Transverse colon (tissue), 4 donors: Measurements from ENCODE around the gene NWD2. TPM values are rescaled to one million over a fixed set of nuclear protein-coding genes. Genes with fewer than 3 reads are reported as not detected.

Source experiments
- DNase-seq: peaks from one replicate; pipeline ENCODE4 v3.0.0-alpha.2; 2019
- H3K27ac ChIP-seq, 4 donors: fragments of 200-600 bp; sonication (generic); 2 replicates each; pipeline ENCODE4 v1.5.1; 2016 to 2018; ENCODE audit warnings: inconsistent platforms in 4 of 4
- H3K27me3 ChIP-seq: fragments of 200-600 bp; sonication (generic); 2 replicates; pipeline ENCODE4 v1.5.1; 2017; ENCODE audit warnings: inconsistent platforms
- H3K36me3 ChIP-seq, 4 donors: fragments of 200-600 bp; sonication (generic); 2 replicates each; pipeline ENCODE4 v1.5.1; 2017 to 2019; ENCODE audit warnings: inconsistent platforms in 4 of 4
- H3K4me1 ChIP-seq, 4 donors: fragments of 200-600 bp; sonication (generic); 2 replicates each; pipeline ENCODE4 v1.5.1; 2017 to 2020; ENCODE audit warnings: inconsistent platforms in 4 of 4
- H3K4me3 ChIP-seq, 4 donors: fragments of 200-600 bp; sonication (generic); 1 replicate in 1 of 4; 2 replicates in 3 of 4; pipeline versions ENCODE4 v1.5.1 to v1.6.1; 2017 to 2019; ENCODE audit warnings: inconsistent platforms in 4 of 4
- H3K9me3 ChIP-seq, 2 donors: fragments of 200-600 bp; sonication (generic); 2 replicates each; pipeline ENCODE4 v1.5.1; 2017 to 2019; ENCODE audit warnings: inconsistent platforms in 2 of 2
- EP300 ChIP-seq: sonication (generic); formaldehyde crosslinking; IDR thresholded peaks from one replicate; pipeline ENCODE4 v1.6.1; 2017; ENCODE audit warnings: antibody characterized with exemption, low read depth
- POLR2A ChIP-seq: fragments of 450-650 bp; IDR thresholded peaks from one replicate; pipeline ENCODE4 v1.6.1; 2016; ENCODE audit warnings: antibody characterized with exemption, mild to moderate bottlenecking, moderate library complexity
- POLR2AphosphoS5 ChIP-seq, 3 donors: sonication (generic); formaldehyde crosslinking; IDR thresholded peaks; one replicate each; pipeline ENCODE4 v1.6.1; 2016; ENCODE audit warnings: antibody characterized with exemption in 3 of 3
- WGBS, 2 donors: methylation state at CpG; one replicate each; pipeline ENCODE4 v1.1.5; 2018; ENCODE audit warnings: low coverage in 1 of 2; 5-methylcytosine and 5-hydroxymethylcytosine counted together
- in situ Hi-C, 4 donors: fragments of 200-750 bp; cut with MboI; loops; one replicate each; pipeline versions ENCODE4 v1.15.0 to v1.15.1; 2017; ENCODE audit warnings: low sequenced_read_pairs in 3 of 4, low pct_ligation_motif_present in 1 of 4, low pct_unique_long_range_greater_than_20kb in 1 of 4
- intact Hi-C: fragments of 100-400 bp; cut with DNase I; formaldehyde crosslinking; loops from one replicate; pipeline ENCODE4 v1.15.1; 2023; ENCODE audit warnings: low total_unique reads
- total RNA-seq, 4 donors: library from RNA; depleted of rRNA; stranded (reverse); fragments of >200 nt; gene quantifications; one replicate each; pipeline ENCODE4 v1.1.0, GENCODE V29; 2016
- TF ChIP-seq, protein P1 (sequence below), 5 experiments: fragments of 200-600 bp in 3 of 5; fragments of 450-650 bp in 2 of 5; sonication (generic) in 3 of 5; IDR thresholded peaks; 1 replicate in 2 of 5; 2 replicates in 3 of 5; pipeline ENCODE4 v1.5.1; 2016 to 2017; ENCODE audit warnings: antibody characterized with exemption in 5 of 5, inconsistent platforms in 3 of 5, mild to moderate bottlenecking in 2 of 5, moderate library complexity in 1 of 5

Gene NWD2
- total RNA-seq, 4 donors from 2014 or later, result 0.48 to 0.55 TPM; not detected in 2

DNA sequence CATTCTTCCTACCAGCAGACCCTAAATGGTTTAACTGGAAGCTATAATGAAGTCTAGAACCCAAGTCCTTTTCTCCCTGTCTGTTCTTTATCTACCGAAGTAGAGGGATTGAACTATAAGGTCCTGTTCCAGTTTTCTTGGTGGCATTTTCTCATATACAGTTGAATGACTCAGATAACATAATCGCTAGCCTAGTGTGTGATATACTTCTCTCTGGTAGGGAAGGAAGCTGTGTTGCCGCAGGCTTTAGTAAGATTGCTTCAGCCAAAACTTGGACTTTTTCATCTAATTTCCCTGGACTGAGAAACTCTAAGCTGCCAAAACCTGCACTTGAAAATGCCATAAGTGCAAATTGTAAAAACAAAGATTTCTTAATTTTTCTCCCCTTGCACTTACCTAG, 123.4 kb downstream of the NWD2 start:
- Histone ChIP-seq H3K36me3 (no peaks in the 10 kb centered on the region), H3K9me3 (no peaks in the 10 kb centered on the region), H3K27ac (no peak overlapping the region), H3K4me3 (no peak overlapping the region), H3K27me3 (no peaks in the 10 kb centered on the region), H3K4me1 (no peaks in the 10 kb centered on the region)
- intact Hi-C loops, result no loop called here
- 83 to 100% methylated on average over 2 to 3 of the region's 3 CpGs for WGBS, 2 donors
- no peak for DNase-seq
- TF ChIP-seq POLR2AphosphoS5 (IDR thresholded peaks at IDR 0.05), result no peak
- TF ChIP-seq EP300, result no peak
- TF ChIP-seq, protein P1, sequence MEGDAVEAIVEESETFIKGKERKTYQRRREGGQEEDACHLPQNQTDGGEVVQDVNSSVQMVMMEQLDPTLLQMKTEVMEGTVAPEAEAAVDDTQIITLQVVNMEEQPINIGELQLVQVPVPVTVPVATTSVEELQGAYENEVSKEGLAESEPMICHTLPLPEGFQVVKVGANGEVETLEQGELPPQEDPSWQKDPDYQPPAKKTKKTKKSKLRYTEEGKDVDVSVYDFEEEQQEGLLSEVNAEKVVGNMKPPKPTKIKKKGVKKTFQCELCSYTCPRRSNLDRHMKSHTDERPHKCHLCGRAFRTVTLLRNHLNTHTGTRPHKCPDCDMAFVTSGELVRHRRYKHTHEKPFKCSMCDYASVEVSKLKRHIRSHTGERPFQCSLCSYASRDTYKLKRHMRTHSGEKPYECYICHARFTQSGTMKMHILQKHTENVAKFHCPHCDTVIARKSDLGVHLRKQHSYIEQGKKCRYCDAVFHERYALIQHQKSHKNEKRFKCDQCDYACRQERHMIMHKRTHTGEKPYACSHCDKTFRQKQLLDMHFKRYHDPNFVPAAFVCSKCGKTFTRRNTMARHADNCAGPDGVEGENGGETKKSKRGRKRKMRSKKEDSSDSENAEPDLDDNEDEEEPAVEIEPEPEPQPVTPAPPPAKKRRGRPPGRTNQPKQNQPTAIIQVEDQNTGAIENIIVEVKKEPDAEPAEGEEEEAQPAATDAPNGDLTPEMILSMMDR (IDR thresholded peaks at IDR 0.05), result no peak
- no peak for TF ChIP-seq POLR2A
- in situ Hi-C loops, result no loop called here

DNA sequence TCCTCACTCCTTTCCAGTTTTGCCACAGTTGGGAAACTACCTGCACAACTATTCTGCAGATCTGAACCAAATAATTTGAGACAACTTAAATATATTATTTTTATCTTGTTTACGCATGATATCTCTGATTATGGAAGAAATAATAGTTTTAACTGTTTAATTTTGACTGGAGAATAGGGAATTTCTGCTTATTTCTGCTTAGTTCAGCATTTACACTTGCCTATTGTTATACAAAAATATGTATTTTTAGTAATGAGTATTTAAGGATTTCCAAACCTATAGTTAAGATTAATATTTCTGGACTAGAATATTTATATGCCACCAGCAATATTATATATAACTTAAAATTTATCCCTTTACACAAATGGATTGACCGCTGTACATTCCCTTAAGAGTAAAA, 125.5 kb downstream of the NWD2 start:
- in situ Hi-C loops (no loop called here), intact Hi-C loops (no loop called here)
- Histone ChIP-seq H3K4me1 (no peaks in the 10 kb centered on the region), H3K27me3 (no peaks in the 10 kb centered on the region), H3K36me3 (no peaks in the 10 kb centered on the region), H3K9me3 (no peaks in the 10 kb centered on the region), H3K27ac (no peak overlapping the region), H3K4me3 (no peak overlapping the region)
- TF ChIP-seq POLR2A (no peak), EP300 (no peak), POLR2AphosphoS5 (IDR thresholded peaks at IDR 0.05) (no peak)
- TF ChIP-seq, protein P1 (IDR thresholded peaks at IDR 0.05), result no peak
- no peak for DNase-seq
- 88 to 99% methylated on average over 2 of the region's 2 CpGs for WGBS, 2 donors

DNA sequence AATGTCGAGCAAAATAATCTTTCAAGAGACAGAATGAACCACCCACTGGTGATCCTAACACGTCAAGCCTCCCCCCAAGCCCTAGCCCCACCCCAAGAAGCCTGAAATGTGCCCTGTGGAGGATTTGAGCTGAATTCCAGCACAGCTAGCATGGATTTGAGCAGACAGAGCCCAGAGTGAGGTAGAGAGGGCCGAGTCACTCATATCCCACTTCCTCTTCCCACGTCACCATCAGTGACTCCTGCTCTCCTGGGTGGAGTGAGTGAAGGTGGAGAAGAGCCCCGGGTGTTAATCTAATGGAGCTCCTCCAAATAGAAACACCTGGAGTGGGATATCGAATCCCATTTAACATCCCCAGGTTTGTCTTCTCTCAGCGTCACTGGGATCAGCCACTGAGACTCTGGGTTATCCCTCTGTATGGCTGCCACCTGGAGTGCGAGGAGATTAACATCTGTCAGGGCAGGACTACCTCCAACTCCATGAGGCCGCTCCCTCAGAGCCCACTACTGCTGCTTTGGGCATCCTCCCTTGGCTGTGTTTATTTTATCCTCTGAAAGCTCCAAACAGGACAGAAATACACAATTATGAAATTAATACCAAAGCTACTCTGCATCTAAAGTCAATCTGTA, 136.6 kb downstream of the NWD2 start:
- in situ Hi-C loops, result loop anchor here (10.0 to 25.0 kb wide), 2 partner anchors 1019 to 1026 kb away; no protein-coding TSS in a partner anchor
- WGBS, 2 donors, result 70 to 72% methylated on average over 2 to 9 of the region's 9 CpGs
- intact Hi-C loops, result no loop called here
- Histone ChIP-seq H3K36me3 (no peaks in the 10 kb centered on the region), H3K4me3 (no peak overlapping the region), H3K4me1 (no peaks in the 10 kb centered on the region), H3K27ac (no peak overlapping the region), H3K9me3 (no peaks in the 10 kb centered on the region), H3K27me3 (no peaks in the 10 kb centered on the region)
- TF ChIP-seq, protein P1 (IDR thresholded peaks at IDR 0.05), result no peak
- TF ChIP-seq POLR2AphosphoS5 (IDR thresholded peaks at IDR 0.05), result no peak
- no peak for TF ChIP-seq EP300
- no peak for TF ChIP-seq POLR2A
- DNase-seq, result no peak

DNA sequence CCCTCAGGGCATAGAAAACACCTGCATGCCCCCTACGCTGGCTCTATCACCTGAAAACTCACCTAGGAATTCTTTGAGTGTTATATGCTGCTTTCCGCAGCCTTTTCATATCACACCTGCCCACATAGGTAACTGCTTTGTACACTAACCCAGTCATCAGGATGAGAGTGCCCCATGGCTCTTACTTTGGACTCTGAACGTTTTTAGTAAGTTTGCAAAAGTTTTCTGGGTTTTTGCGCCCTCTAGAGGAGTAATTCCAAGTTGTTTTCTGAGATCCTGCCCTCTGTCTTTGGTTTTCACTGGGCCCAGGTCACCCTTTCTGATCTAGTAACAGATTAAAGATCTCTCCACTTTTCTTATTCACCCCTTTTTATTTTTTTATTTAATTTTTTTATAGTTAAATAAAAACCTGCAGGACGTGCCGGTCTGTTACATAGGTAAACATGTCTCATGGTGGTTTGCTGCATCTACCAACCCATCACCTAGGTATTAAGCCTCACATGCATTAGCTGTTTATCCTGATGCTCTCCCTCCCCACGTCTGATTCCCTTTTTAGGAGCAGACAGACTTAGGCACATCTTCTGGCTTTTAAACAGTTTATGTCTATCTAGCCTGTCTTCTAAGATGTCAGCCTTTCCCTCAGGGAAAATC, 139.2 kb downstream of the NWD2 start:
- in situ Hi-C loops, result loop anchor here (10.0 to 25.0 kb wide), 2 partner anchors 1021 to 1029 kb away; no protein-coding TSS in a partner anchor
- no peaks in the 10 kb centered on the region for H3K4me1 ChIP-seq
- no peak overlapping the region for H3K27ac ChIP-seq
- H3K4me3 ChIP-seq, result no peak overlapping the region
- intact Hi-C loops, result no loop called here
- no peaks in the 10 kb centered on the region for H3K9me3 ChIP-seq
- peak; percentile 15 for DNase-seq
- WGBS, 2 donors, result 23 to 28% methylated on average over 5 to 7 of the region's 7 CpGs
- TF ChIP-seq, protein P1 (IDR thresholded peaks at IDR 0.05), result peak; percentile 49 to 64 (median 58)
- no peak for TF ChIP-seq POLR2AphosphoS5 (IDR thresholded peaks at IDR 0.05)
- H3K36me3 ChIP-seq, result no peaks in the 10 kb centered on the region
- H3K27me3 ChIP-seq, result no peaks in the 10 kb centered on the region
